GDM1 (cell line): ENCODE measurements around the gene PELI1.
"Not testable (repeated sequence)": the region's sequence is repeated elsewhere in the genome, so short reads cannot be mapped to it uniquely, and the experiment has no call there.

Experiments
- DNase-seq: peaks from one replicate; lab custom pipeline; 2025; lab: John Stamatoyannopoulos, UW

The PELI1 gene

GRCh38 chr2:64122358-64122757, 21.9 kb downstream of the PELI1 start:
- DNase-seq, result no peak

GRCh38 chr2:64120928-64121327, 23.3 kb downstream of the PELI1 start:
- no peak for DNase-seq

GRCh38 chr2:64120008-64120407, 24.2 kb downstream of the PELI1 start:
- DNase-seq, result no peak

GRCh38 chr2:64119369-64119768, 24.9 kb downstream of the PELI1 start:
- DNase-seq, result no peak

- no peak for DNase-seq
Measured at GRCh38 chr2:64115808-64116598, 28.2 kb downstream of the PELI1 start.

GRCh38 chr2:64114912-64115277, 29.3 kb downstream of the PELI1 start:
- no peak for DNase-seq

GRCh38 chr2:64114063-64114911, 29.9 kb downstream of the PELI1 start:
- DNase-seq, result no peak

- no peak for DNase-seq
Measured at GRCh38 chr2:64112016-64112415, 32.2 kb downstream of the PELI1 start.

- no peak for DNase-seq
Measured at GRCh38 chr2:64111426-64111825, 32.8 kb downstream of the PELI1 start.

GRCh38 chr2:64108666-64109241, 35.5 kb downstream of the PELI1 start:
- no peak for DNase-seq

- no peak for DNase-seq
Measured at GRCh38 chr2:64106481-64106880, 37.7 kb downstream of the PELI1 start.

GRCh38 chr2:64105670-64106461, 38.4 kb downstream of the PELI1 start:
- DNase-seq, result no peak

- DNase-seq, result no peak
Measured at GRCh38 chr2:64104933-64105332, 39.3 kb downstream of the PELI1 start.

- not testable (repeated sequence) for DNase-seq
Measured at GRCh38 chr2:64102736-64103135, 41.5 kb downstream of the PELI1 start.

- no peak for DNase-seq
Measured at GRCh38 chr2:64101141-64101591, 43.1 kb downstream of the PELI1 start.

- DNase-seq, result not testable (repeated sequence)
Measured at GRCh38 chr2:64100584-64100983, 43.6 kb downstream of the PELI1 start.

GRCh38 chr2:64094663-64095382, 49.4 kb downstream of the PELI1 start:
- no peak for DNase-seq

GRCh38 chr2:64093341-64093740, 50.9 kb downstream of the PELI1 start:
- DNase-seq, result no peak

GRCh38 chr2:64092502-64092901, 51.7 kb downstream of the PELI1 start:
- DNase-seq, result no peak

GRCh38 chr2:64090264-64090663, 54.0 kb downstream of the PELI1 start:
- DNase-seq, result no peak

- no peak for DNase-seq
Measured at GRCh38 chr2:64086347-64087082, 57.7 kb downstream of the PELI1 start.
